Stomach smooth muscle (tissue), 2 donors: ENCODE data around the gene CPNE1.
"Not testable (repeated sequence)": the region's sequence is repeated elsewhere in the genome, so short reads cannot be mapped to it uniquely, and the experiment has no call there.

Experiments
- H3K27ac ChIP-seq: one replicate; pipeline ENCODE4 v1.7.0; 2013; ENCODE audit warnings: mild to moderate bottlenecking, low read length, inconsistent platforms
- H3K27me3 ChIP-seq, 2 donors: one replicate each; pipeline ENCODE4 v1.7.0; 2013; ENCODE audit warnings: low read length in 2 of 2; ENCODE audit not compliant: insufficient read depth in 2 of 2, control insufficient read depth in 1 of 2
- H3K36me3 ChIP-seq, 2 donors: one replicate each; pipeline ENCODE4 v1.7.0; 2013; ENCODE audit warnings: low read length in 2 of 2; ENCODE audit not compliant: control insufficient read depth in 2 of 2, insufficient read depth in 2 of 2
- H3K4me1 ChIP-seq: one replicate; pipeline ENCODE4 v1.7.0; 2013; ENCODE audit warnings: low read length; ENCODE audit not compliant: control insufficient read depth, insufficient read depth
- H3K4me3 ChIP-seq, 2 donors: one replicate each; pipeline ENCODE4 v1.7.0; 2013; ENCODE audit warnings: low read length in 2 of 2
- H3K9ac ChIP-seq, 2 donors: one replicate each; pipeline ENCODE4 v1.7.0; 2013; ENCODE audit warnings: low read length in 2 of 2, mild to moderate bottlenecking in 1 of 2
- H3K9me3 ChIP-seq, 2 donors: one replicate each; pipeline ENCODE4 v1.7.0; 2013; ENCODE audit warnings: low read length in 2 of 2; ENCODE audit not compliant: control insufficient read depth in 2 of 2
- donor health status: healthy.
- donor health status: Pancreatic carcinoma.

CPNE1 gene

GRCh38 chr20:35664466-35665206, at the start of gene CPNE1, which contains the start of gene RBM12:
CPNE1 (minus strand) TSS chr20:35664900; CDS start chr20:35632923, 31,977 bp downstream.
RBM12 (minus strand) TSS chr20:35664900; CDS start chr20:35655322, 9,578 bp downstream.
- Histone ChIP-seq H3K4me3 (peak within 1 kb of the TSS; percentile 97 to 99), H3K27me3 (no peaks in the 10 kb centered on the region), H3K36me3 (peaks cover 9 to 10% of the 10 kb centered on the region in 2 donors), H3K9me3 (no peaks in the 10 kb centered on the region), H3K27ac (peak within 1 kb of the TSS; percentile 96), H3K4me1 (peaks cover 7% of the 10 kb centered on the region), H3K9ac (peak within 1 kb of the TSS; percentile 95 to 99)

- Histone ChIP-seq H3K36me3 (peaks cover 54 to 62% of the 10 kb centered on the region in 2 donors), H3K9ac (no peak overlapping the region), H3K27ac (no peak overlapping the region), H3K4me1 (peaks cover 3% of the 10 kb centered on the region), H3K4me3 (no peak overlapping the region), H3K9me3 (no peaks in the 10 kb centered on the region), H3K27me3 (no peaks in the 10 kb centered on the region)
Observed at GRCh38 chr20:35714127-35714526, 49.4 kb upstream of the CPNE1 start.

- H3K9ac ChIP-seq, H3K4me3 ChIP-seq, H3K9me3 ChIP-seq, H3K27me3 ChIP-seq, H3K27ac ChIP-seq, H3K4me1 ChIP-seq: not testable (repeated sequence)
- peaks cover 54 to 67% of the 10 kb centered on the region in 2 donors for H3K36me3 ChIP-seq
Observed at GRCh38 chr20:35713120-35713519, 48.4 kb upstream of the CPNE1 start.

GRCh38 chr20:35711588-35712209, 47.0 kb upstream of the CPNE1 start:
- Histone ChIP-seq H3K9ac (no peak overlapping the region), H3K4me1 (peaks cover 2% of the 10 kb centered on the region), H3K27ac (no peak overlapping the region), H3K27me3 (no peaks in the 10 kb centered on the region), H3K36me3 (peaks cover 49 to 62% of the 10 kb centered on the region in 2 donors), H3K9me3 (no peaks in the 10 kb centered on the region), H3K4me3 (no peak overlapping the region)

GRCh38 chr20:35710884-35711587, 46.3 kb upstream of the CPNE1 start:
- no peak overlapping the region for H3K4me3 ChIP-seq
- no peaks in the 10 kb centered on the region for H3K9me3 ChIP-seq
- no peaks in the 10 kb centered on the region for H3K27me3 ChIP-seq
- H3K36me3 ChIP-seq = peaks cover 48 to 58% of the 10 kb centered on the region in 2 donors
- no peak overlapping the region for H3K27ac ChIP-seq
- no peak overlapping the region for H3K9ac ChIP-seq
- H3K4me1 ChIP-seq = peaks cover 2% of the 10 kb centered on the region

- Histone ChIP-seq H3K27me3 (no peaks in the 10 kb centered on the region), H3K4me1 (peaks cover 2% of the 10 kb centered on the region), H3K36me3 (peaks cover 45 to 57% of the 10 kb centered on the region in 2 donors), H3K9me3 (no peaks in the 10 kb centered on the region), H3K4me3 (no peak overlapping the region), H3K27ac (no peak overlapping the region), H3K9ac (no peak overlapping the region)
Observed at GRCh38 chr20:35710039-35710438, 45.3 kb upstream of the CPNE1 start.

GRCh38 chr20:35709259-35709658, 44.6 kb upstream of the CPNE1 start:
- Histone ChIP-seq H3K4me1 (peaks cover 2% of the 10 kb centered on the region), H3K9me3 (no peaks in the 10 kb centered on the region), H3K36me3 (peaks cover 47 to 62% of the 10 kb centered on the region in 2 donors), H3K9ac (no peak overlapping the region), H3K27me3 (no peaks in the 10 kb centered on the region), H3K4me3 (no peak overlapping the region), H3K27ac (no peak overlapping the region)

- no peak overlapping the region for H3K9ac ChIP-seq
- no peak overlapping the region for H3K4me3 ChIP-seq
- H3K36me3 ChIP-seq = peaks cover 40 to 62% of the 10 kb centered on the region in 2 donors
- H3K27ac ChIP-seq = no peak overlapping the region
- H3K27me3 ChIP-seq = no peaks in the 10 kb centered on the region
- H3K4me1 ChIP-seq = peaks cover 2% of the 10 kb centered on the region
- H3K9me3 ChIP-seq = no peaks in the 10 kb centered on the region
Observed at GRCh38 chr20:35708502-35708901, 43.8 kb upstream of the CPNE1 start.

GRCh38 chr20:35706591-35707529, 42.2 kb upstream of the CPNE1 start:
- H3K27me3 ChIP-seq, H3K27ac ChIP-seq, H3K4me1 ChIP-seq, H3K4me3 ChIP-seq, H3K9me3 ChIP-seq, H3K9ac ChIP-seq: not testable (repeated sequence)
- peaks cover 38 to 57% of the 10 kb centered on the region in 2 donors for H3K36me3 ChIP-seq

- not testable (repeated sequence) for H3K4me3 ChIP-seq, H3K9ac ChIP-seq, H3K9me3 ChIP-seq, H3K27me3 ChIP-seq, H3K27ac ChIP-seq, H3K4me1 ChIP-seq
- H3K36me3 ChIP-seq = peaks cover 38 to 54% of the 10 kb centered on the region in 2 donors
Observed at GRCh38 chr20:35705894-35706293, 41.2 kb upstream of the CPNE1 start.
